Measurements from ENCODE around the gene LSR. TPM values are rescaled to one million over a fixed set of nuclear protein-coding genes. Genes with fewer than 3 reads are reported as not detected.

LSR gene
- polyA plus RNA-seq, 1 experiment = 0.42 TPM

DNA sequence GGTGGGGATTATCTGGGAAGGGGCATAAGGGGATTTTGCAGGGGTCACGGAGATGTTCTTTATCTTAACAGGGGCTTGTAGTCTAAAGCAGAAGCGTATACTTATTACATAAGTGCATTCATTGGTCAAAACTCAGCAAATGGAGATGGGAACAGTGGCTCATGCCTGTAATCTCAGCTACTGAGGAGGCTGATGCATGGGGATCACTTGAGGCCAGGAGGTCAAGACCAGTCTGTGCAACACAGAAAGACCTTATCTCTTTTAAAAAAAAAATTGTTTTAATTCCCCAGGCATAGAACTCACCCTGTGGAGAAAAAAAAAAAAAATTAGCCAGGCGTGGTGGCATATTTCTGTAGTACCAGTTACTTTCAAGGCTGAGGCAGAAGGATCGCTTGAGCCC is 39.2 kb upstream of the LSR start:
- Histone ChIP-seq H3K36me3 (ENCODE audit: control insufficient read depth, insufficient read depth, low read length) (no peaks in the 10 kb centered on the region), H3K27me3 (ENCODE audit: control insufficient read depth, insufficient read depth, low read length) (no peaks in the 10 kb centered on the region; the same call in 1 of the 2 replicates), H3K4me3 (ENCODE audit: low read depth, low read length) (no peak overlapping the region)
- CTCF ChIA-PET = no interaction called here
- DNase-seq (ENCODE audit: low read depth) = no peak
- POLR2A ChIA-PET = no interaction called here
- TF ChIP-seq, protein P1, sequence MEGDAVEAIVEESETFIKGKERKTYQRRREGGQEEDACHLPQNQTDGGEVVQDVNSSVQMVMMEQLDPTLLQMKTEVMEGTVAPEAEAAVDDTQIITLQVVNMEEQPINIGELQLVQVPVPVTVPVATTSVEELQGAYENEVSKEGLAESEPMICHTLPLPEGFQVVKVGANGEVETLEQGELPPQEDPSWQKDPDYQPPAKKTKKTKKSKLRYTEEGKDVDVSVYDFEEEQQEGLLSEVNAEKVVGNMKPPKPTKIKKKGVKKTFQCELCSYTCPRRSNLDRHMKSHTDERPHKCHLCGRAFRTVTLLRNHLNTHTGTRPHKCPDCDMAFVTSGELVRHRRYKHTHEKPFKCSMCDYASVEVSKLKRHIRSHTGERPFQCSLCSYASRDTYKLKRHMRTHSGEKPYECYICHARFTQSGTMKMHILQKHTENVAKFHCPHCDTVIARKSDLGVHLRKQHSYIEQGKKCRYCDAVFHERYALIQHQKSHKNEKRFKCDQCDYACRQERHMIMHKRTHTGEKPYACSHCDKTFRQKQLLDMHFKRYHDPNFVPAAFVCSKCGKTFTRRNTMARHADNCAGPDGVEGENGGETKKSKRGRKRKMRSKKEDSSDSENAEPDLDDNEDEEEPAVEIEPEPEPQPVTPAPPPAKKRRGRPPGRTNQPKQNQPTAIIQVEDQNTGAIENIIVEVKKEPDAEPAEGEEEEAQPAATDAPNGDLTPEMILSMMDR (IDR thresholded peaks at IDR 0.05; ENCODE audit: insufficient read depth, low read depth, low read length) = no peak

DNA sequence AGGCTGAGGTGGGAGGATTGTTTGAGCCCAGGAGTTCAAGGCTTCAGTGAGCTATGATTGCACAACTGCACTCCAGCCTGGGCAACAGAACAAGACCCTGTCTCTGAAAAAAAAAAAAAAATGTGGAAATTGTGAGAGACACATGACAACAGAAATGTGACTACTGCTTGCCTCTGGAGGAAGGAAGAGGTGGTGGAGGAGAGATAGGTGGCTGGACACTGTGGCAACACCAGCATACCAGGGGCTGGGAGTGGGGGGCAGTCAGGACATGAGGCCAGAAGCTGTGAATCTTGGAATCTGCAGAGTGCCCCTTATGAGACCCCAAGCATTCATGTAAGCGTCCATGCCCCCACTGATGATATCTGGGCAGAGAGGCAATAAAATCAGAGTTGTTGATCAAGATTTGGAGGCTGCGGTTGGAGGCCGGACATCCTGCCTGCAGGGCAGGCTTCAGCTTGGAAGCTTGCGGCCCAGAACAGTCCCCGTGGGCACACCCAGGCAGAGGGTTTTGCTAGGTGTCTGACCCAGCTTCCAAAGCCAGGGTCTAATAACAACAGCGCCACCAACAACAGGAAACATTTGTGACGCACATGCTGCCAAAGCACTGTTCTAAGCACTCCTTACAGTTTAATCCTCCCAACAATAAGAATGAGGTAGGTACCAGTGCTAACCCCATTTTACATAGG is 37.1 kb upstream of the LSR start:
- ChIA-PET CTCF (no interaction called here), POLR2A (no interaction called here)
- no peak for DNase-seq (ENCODE audit: low read depth)
- TF ChIP-seq, protein P1 (IDR thresholded peaks at IDR 0.05; ENCODE audit: insufficient read depth, low read depth, low read length) = no peak
- H3K4me3 ChIP-seq (ENCODE audit: low read depth, low read length) = no peak overlapping the region
- H3K27me3 ChIP-seq (ENCODE audit: control insufficient read depth, insufficient read depth, low read length) = no peaks in the 10 kb centered on the region
- H3K36me3 ChIP-seq (ENCODE audit: control insufficient read depth, insufficient read depth, low read length) = no peaks in the 10 kb centered on the region

DNA sequence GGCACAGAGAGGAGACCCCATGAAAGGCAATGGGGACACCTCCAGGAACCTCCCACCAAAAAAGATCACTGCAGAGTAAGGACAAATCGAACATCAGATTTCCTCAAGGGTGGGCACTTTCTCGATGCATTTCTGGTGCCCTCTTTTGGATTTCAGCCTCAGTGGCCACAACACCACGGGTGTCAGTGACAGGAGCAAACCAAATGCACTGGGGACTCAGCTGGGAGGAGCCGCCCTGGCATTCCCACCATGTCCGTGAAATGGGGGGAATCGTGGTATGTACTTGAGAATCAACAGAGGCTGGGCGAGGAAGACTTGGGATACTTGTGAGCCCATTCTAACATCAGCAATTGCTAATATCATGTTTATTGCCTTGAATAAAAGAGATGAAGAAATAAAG is 36.6 kb upstream of the LSR start:
- ChIA-PET POLR2A (no interaction called here), CTCF (no interaction called here)

DNA sequence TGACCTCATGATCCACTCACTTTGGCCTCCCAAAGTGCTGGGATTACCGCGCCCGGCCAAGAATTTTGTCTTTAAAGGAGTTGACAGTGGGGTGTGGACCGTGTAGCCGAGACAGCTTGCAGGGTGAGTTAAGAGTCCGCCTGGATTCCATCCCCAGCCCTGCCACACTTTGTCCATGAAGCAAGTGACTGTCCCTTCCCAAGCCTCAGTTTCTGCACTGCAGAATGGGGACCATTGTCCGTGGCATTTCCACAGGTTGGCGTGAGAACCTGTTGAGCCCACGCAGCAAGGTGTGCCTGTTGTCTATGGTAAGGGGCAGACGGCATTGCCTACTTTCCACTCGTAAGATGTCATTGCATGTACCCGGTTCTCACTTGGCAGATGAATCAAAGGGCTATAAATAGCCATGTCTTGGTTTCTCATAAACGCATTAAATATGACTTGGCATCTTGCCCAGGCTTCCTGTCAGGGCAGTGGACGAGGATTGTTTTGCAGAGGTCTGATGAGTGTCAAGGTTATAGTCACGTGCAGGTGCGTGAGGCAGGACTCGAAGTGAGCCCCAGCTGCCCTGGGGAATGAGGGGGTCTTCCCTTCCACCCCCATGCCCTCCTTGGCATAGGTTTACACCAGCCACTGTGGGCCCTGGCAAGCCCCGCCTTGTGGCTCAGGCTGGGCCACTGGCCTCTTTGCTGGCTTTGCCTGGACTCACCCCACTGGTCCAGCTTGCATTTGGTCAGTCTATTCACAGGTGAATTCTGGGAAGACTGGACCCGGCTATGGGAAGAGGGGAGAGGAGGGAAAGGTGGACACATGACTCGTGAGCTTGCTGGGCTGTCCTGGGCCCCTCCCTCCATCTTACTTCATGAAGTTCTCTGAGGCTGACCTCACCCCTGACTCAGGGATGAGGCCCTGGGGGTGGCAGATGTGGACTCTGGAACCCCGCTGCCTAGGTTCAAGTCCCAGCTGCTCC is 34.9 kb upstream of the LSR start:
- Histone ChIP-seq H3K27me3 (ENCODE audit: control insufficient read depth, insufficient read depth, low read length) (no peaks in the 10 kb centered on the region), H3K36me3 (ENCODE audit: control insufficient read depth, insufficient read depth, low read length) (no peaks in the 10 kb centered on the region), H3K4me3 (ENCODE audit: low read depth, low read length) (no peak overlapping the region)
- ChIA-PET POLR2A (no interaction called here), CTCF (interaction anchor here (0.7 kb wide), 1 partner anchor 30 kb away, joined by 3 read pairs; no protein-coding TSS in a partner anchor)
- no peak for DNase-seq (ENCODE audit: low read depth)
- TF ChIP-seq, protein P1 (IDR thresholded peaks at IDR 0.05; ENCODE audit: insufficient read depth, low read depth, low read length) = no peak

More for the DNA sequence above, 36.6 kb upstream of the LSR start:
- TF ChIP-seq, protein P1 (IDR thresholded peaks at IDR 0.05; ENCODE audit: insufficient read depth, low read depth, low read length) = no peak
- Histone ChIP-seq H3K4me3 (ENCODE audit: low read depth, low read length) (no peak overlapping the region), H3K27me3 (ENCODE audit: control insufficient read depth, insufficient read depth, low read length) (no peaks in the 10 kb centered on the region), H3K36me3 (ENCODE audit: control insufficient read depth, insufficient read depth, low read length) (no peaks in the 10 kb centered on the region)
- no peak for DNase-seq (ENCODE audit: low read depth)

DNA sequence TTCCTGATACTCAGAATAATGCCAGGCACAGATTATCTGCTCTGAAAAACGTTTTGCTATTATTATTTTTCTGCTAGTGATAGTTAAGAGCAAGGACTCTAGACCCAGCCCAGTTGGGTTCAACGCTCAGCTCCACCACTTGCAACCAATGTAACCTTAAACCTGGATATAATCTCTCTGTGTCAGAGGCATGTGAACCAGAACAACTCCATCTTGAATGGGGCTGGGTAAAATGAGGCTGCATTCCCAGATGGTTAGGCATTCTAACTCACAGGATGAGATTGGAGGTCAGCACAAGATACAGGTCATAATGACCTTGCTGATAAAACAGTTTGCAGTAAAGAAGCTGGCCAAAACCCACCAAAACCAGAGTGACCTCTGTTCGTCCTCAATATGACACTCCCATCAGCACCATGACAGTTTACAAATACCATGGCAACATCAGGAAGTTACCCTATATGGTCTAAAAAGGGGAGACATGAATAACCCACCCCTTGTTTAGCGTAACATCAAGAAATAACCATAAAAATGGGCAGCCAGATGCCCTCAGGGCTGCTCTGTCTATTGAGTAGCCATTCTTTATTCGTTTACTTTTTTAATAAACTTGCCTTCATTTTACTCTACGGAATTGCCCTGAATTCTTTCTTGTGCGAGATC is 33.9 kb upstream of the LSR start:
- DNase-seq (ENCODE audit: low read depth) = no peak
- POLR2A ChIA-PET = no interaction called here
- Histone ChIP-seq H3K27me3 (ENCODE audit: control insufficient read depth, insufficient read depth, low read length) (no peaks in the 10 kb centered on the region; the same call in 1 of the 2 replicates), H3K4me3 (ENCODE audit: low read depth, low read length) (no peak overlapping the region), H3K36me3 (ENCODE audit: control insufficient read depth, insufficient read depth, low read length) (no peaks in the 10 kb centered on the region)
- CTCF ChIA-PET = interaction anchor here (0.7 kb wide), 1 partner anchor 30 kb away, joined by 3 read pairs; no protein-coding TSS in a partner anchor
- TF ChIP-seq, protein P1 (IDR thresholded peaks at IDR 0.05; ENCODE audit: insufficient read depth, low read depth, low read length) = no peak
